Nephron (organoid): ENCODE measurements around the gene PRR11.
"Not testable (repeated sequence)": the region's sequence is repeated elsewhere in the genome, so short reads cannot be mapped to it uniquely, and the experiment has no call there.

ENCODE experiments used
- H3K27ac Mint-ChIP-seq, 3 experiments: 2 replicates each; pipeline ENCODE4 v1.8.0; 2020; ENCODE audit warnings: mixed read lengths in 3 of 3, mild to moderate bottlenecking in 2 of 3, moderate library complexity in 1 of 3
- H3K27me3 Mint-ChIP-seq: 2 replicates; pipeline ENCODE4 v1.8.0; 2021; ENCODE audit warnings: low read depth, mild to moderate bottlenecking, moderate library complexity, mixed read lengths
- H3K36me3 Mint-ChIP-seq: 2 replicates; pipeline ENCODE4 v1.8.0; 2020; ENCODE audit warnings: low read depth, mixed read lengths
- H3K4me1 Mint-ChIP-seq: 2 replicates; pipeline ENCODE4 v1.8.0; 2020; ENCODE audit warnings: mixed read lengths
- H3K4me3 Mint-ChIP-seq, 3 experiments: 2 replicates each; pipeline ENCODE4 v1.8.0; 2020; ENCODE audit warnings: mild to moderate bottlenecking in 3 of 3, mixed read lengths in 3 of 3, moderate library complexity in 2 of 3
- H3K9me3 Mint-ChIP-seq: 2 replicates; pipeline ENCODE4 v1.8.0; 2020; ENCODE audit warnings: mixed read lengths
- CTCF ChIP-seq, 3 experiments: fragments of 200-600 bp; sonication (generic); IDR thresholded peaks; one replicate each; pipeline ENCODE4 v1.5.0; 2021; ENCODE audit warnings: antibody characterized with exemption in 3 of 3; ENCODE audit not compliant: unreplicated experiment in 3 of 3

PRR11 gene

GRCh38 chr17:59129814-59130213, 25.7 kb upstream of the PRR11 start:
- Mint-ChIP-seq H3K4me1 (no peaks in the 10 kb centered on the region), H3K27me3 (no peaks in the 10 kb centered on the region), H3K36me3 (peaks cover 29% of the 10 kb centered on the region), H3K4me3 (no peak overlapping the region), H3K9me3 (no peaks in the 10 kb centered on the region), H3K27ac (no peak overlapping the region)
- TF ChIP-seq CTCF (IDR thresholded peaks at IDR 0.05; ENCODE audit: unreplicated experiment in 3 of 3), result no peak

- Mint-ChIP-seq H3K27ac (no peak overlapping the region), H3K27me3 (no peaks in the 10 kb centered on the region), H3K4me3 (no peak overlapping the region), H3K4me1 (no peaks in the 10 kb centered on the region), H3K36me3 (peaks cover 29% of the 10 kb centered on the region), H3K9me3 (no peaks in the 10 kb centered on the region)
- no peak for TF ChIP-seq CTCF (IDR thresholded peaks at IDR 0.05; ENCODE audit: unreplicated experiment in 3 of 3)
These were observed 24.4 kb upstream of the PRR11 start for GRCh38 chr17:59131131-59131530.

- not testable (repeated sequence) for H3K4me1 Mint-ChIP-seq, H3K27me3 Mint-ChIP-seq, H3K4me3 Mint-ChIP-seq, H3K36me3 Mint-ChIP-seq, H3K9me3 Mint-ChIP-seq, H3K27ac Mint-ChIP-seq
These were observed 17.2 kb upstream of the PRR11 start for GRCh38 chr17:59138339-59138738.

GRCh38 chr17:59139939-59140338, 15.6 kb upstream of the PRR11 start:
- H3K4me3 Mint-ChIP-seq, result no peak overlapping the region
- H3K36me3 Mint-ChIP-seq, result peaks cover 19% of the 10 kb centered on the region
- no peaks in the 10 kb centered on the region for H3K4me1 Mint-ChIP-seq
- H3K27me3 Mint-ChIP-seq, result no peaks in the 10 kb centered on the region
- H3K9me3 Mint-ChIP-seq, result no peaks in the 10 kb centered on the region
- no peak for TF ChIP-seq CTCF (IDR thresholded peaks at IDR 0.05; ENCODE audit: unreplicated experiment in 3 of 3)
- H3K27ac Mint-ChIP-seq, result no peak overlapping the region

GRCh38 chr17:59141860-59142259, 13.7 kb upstream of the PRR11 start:
- H3K9me3 Mint-ChIP-seq, result no peaks in the 10 kb centered on the region
- no peak overlapping the region for H3K27ac Mint-ChIP-seq
- no peak overlapping the region for H3K4me3 Mint-ChIP-seq
- H3K27me3 Mint-ChIP-seq, result no peaks in the 10 kb centered on the region
- H3K36me3 Mint-ChIP-seq, result peaks cover 29% of the 10 kb centered on the region
- TF ChIP-seq CTCF (IDR thresholded peaks at IDR 0.05; ENCODE audit: unreplicated experiment in 3 of 3), result no peak
- H3K4me1 Mint-ChIP-seq, result no peaks in the 10 kb centered on the region

- no peaks in the 10 kb centered on the region for H3K9me3 Mint-ChIP-seq
- no peak for TF ChIP-seq CTCF (IDR thresholded peaks at IDR 0.05; ENCODE audit: unreplicated experiment in 3 of 3)
- H3K27ac Mint-ChIP-seq, result no peak overlapping the region
- H3K36me3 Mint-ChIP-seq, result peaks cover 44% of the 10 kb centered on the region
- no peaks in the 10 kb centered on the region for H3K27me3 Mint-ChIP-seq
- H3K4me1 Mint-ChIP-seq, result peaks cover 5% of the 10 kb centered on the region
- no peak overlapping the region for H3K4me3 Mint-ChIP-seq
These were observed 9.9 kb upstream of the PRR11 start for GRCh38 chr17:59145571-59146096.
